ENCODE measurements around the gene CTR9. TPM values are rescaled to one million over a fixed set of nuclear protein-coding genes. Genes with fewer than 3 reads are reported as not detected.

The CTR9 gene
- total and polyA plus RNA-seq, 4 donors = 12.5 to 33.4 (median 19.7) TPM

- H3K4me3 ChIP-seq (ENCODE audit: low read depth in 1 of 3, low read length in 3 of 3) = no peak overlapping the region
- no peak for DNase-seq (ENCODE audit: low spot score)
- H3K9me3 ChIP-seq (ENCODE audit: control insufficient read depth in 4 of 4, low read length in 3 of 4) = no peaks in the 10 kb centered on the region
- no peak for TF ChIP-seq ATF3 (IDR thresholded peaks at IDR 0.05)
- TF ChIP-seq ZBTB33 (IDR thresholded peaks at IDR 0.05) = no peak
- TF ChIP-seq RAD21 (IDR thresholded peaks at IDR 0.05) = no peak
- TF ChIP-seq JUND (IDR thresholded peaks at IDR 0.05) = no peak
- no peak for TF ChIP-seq FOXA1 (IDR thresholded peaks at IDR 0.05)
- no peak for TF ChIP-seq CTCF (IDR thresholded peaks at IDR 0.05; ENCODE audit: low read depth, low read length, missing input control)
- TF ChIP-seq HNF4A (conservative IDR thresholded peaks at IDR 0.05) = no peak
- H3K36me3 ChIP-seq (ENCODE audit: control insufficient read depth in 4 of 4, insufficient read depth in 3 of 4, low read depth in 1 of 4, low read length in 3 of 4) = no peaks in the 10 kb centered on the region
- H3K4me1 ChIP-seq (ENCODE audit: control insufficient read depth in 4 of 4, insufficient read depth in 4 of 4, low read length in 3 of 4) = peaks cover 0 to 10% (median 9%) of the 10 kb centered on the region in 4 donors
- no peak overlapping the region for H3K9ac ChIP-seq (ENCODE audit: low read depth in 1 of 2, low read length in 2 of 2)
- no peak overlapping the region for H3K27ac ChIP-seq (ENCODE audit: low read depth in 1 of 2, low read length in 2 of 2)
- H3K27me3 ChIP-seq (ENCODE audit: control insufficient read depth in 4 of 4, insufficient read depth in 4 of 4, low read length in 3 of 4) = no peaks in the 10 kb centered on the region
These were observed 3.3 kb upstream of the CTR9 start for GRCh38 chr11:10747733-10748132.

GRCh38 chr11:10749476-10749875 is 1.6 kb upstream of the CTR9 start:
- Histone ChIP-seq H3K9me3 (ENCODE audit: control insufficient read depth in 4 of 4, low read length in 3 of 4) (no peaks in the 10 kb centered on the region), H3K4me1 (ENCODE audit: control insufficient read depth in 4 of 4, insufficient read depth in 4 of 4, low read length in 3 of 4) (peaks cover 0 to 14% (median 12%) of the 10 kb centered on the region in 4 donors), H3K27ac (ENCODE audit: low read depth in 1 of 2, low read length in 2 of 2) (no peak overlapping the region), H3K27me3 (ENCODE audit: control insufficient read depth in 4 of 4, insufficient read depth in 4 of 4, low read length in 3 of 4) (no peaks in the 10 kb centered on the region), H3K36me3 (ENCODE audit: control insufficient read depth in 4 of 4, insufficient read depth in 3 of 4, low read depth in 1 of 4, low read length in 3 of 4) (peaks cover 0 to 5% (median under 1%) of the 10 kb centered on the region in 4 donors), H3K9ac (ENCODE audit: low read depth in 1 of 2, low read length in 2 of 2) (no peak overlapping the region), H3K4me3 (ENCODE audit: low read depth in 1 of 3, low read length in 3 of 3) (no peak overlapping the region)
- TF ChIP-seq RXRA (IDR thresholded peaks at IDR 0.05) (no peak), ZBTB33 (IDR thresholded peaks at IDR 0.05) (no peak), YY1 (IDR thresholded peaks at IDR 0.05) (no peak), JUND (IDR thresholded peaks at IDR 0.05) (no peak), NR2F2 (IDR thresholded peaks at IDR 0.05) (no peak), GABPA (IDR thresholded peaks at IDR 0.05 in 1 of 2, conservative IDR thresholded peaks at IDR 0.05 in 1 of 2) (no peak), HNF4A (conservative IDR thresholded peaks at IDR 0.05) (no peak), FOXA1 (IDR thresholded peaks at IDR 0.05) (no peak), REST (IDR thresholded peaks at IDR 0.05) (no peak), CTCF (IDR thresholded peaks at IDR 0.05; ENCODE audit: low read depth, low read length, missing input control) (no peak), SP1 (IDR thresholded peaks at IDR 0.05) (no peak), EGR1 (IDR thresholded peaks at IDR 0.05; ENCODE audit: low read depth in 2 of 2) (no peak), MAX (IDR thresholded peaks at IDR 0.05) (no peak), ATF3 (IDR thresholded peaks at IDR 0.05) (no peak), HNF4G (IDR thresholded peaks at IDR 0.05) (no peak), RAD21 (IDR thresholded peaks at IDR 0.05) (no peak), FOXA2 (IDR thresholded peaks at IDR 0.05) (no peak), TAF1 (conservative IDR thresholded peaks at IDR 0.05) (no peak)
- 83% methylated on average over 2 of the region's 2 CpGs for WGBS
- no peak for DNase-seq (ENCODE audit: low spot score)

Measured in liver (tissue), 9 donors.